Measurements from ENCODE around the gene SCMH1.
A peak's percentile ranks its signal among the peaks of the same experiment; 100 is the strongest.

The SCMH1 gene

GRCh38 chr1:40998668-40999067 lies 243.4 kb downstream of the SCMH1 start:
- no peak for DNase-seq (ENCODE audit: low spot score)

- no peak for DNase-seq (ENCODE audit: low spot score)
These were observed 245.0 kb downstream of the SCMH1 start for GRCh38 chr1:40997096-40997495.

- DNase-seq (ENCODE audit: low spot score), result no peak
These were observed 253.0 kb downstream of the SCMH1 start for GRCh38 chr1:40989066-40989465.

GRCh38 chr1:40988280-40988679 lies 253.8 kb downstream of the SCMH1 start:
- no peak for DNase-seq (ENCODE audit: low spot score)

- DNase-seq (ENCODE audit: low spot score), result no peak
These were observed 254.4 kb downstream of the SCMH1 start for GRCh38 chr1:40987439-40988276.

GRCh38 chr1:40986956-40987355 lies 255.2 kb downstream of the SCMH1 start:
- DNase-seq (ENCODE audit: low spot score), result no peak

GRCh38 chr1:40986328-40986783 lies 255.8 kb downstream of the SCMH1 start:
- no peak for DNase-seq (ENCODE audit: low spot score)

GRCh38 chr1:40985875-40986274 lies 256.2 kb downstream of the SCMH1 start:
- DNase-seq (ENCODE audit: low spot score), result no peak

GRCh38 chr1:40985161-40985560 lies 256.9 kb downstream of the SCMH1 start:
- no peak for DNase-seq (ENCODE audit: low spot score)

GRCh38 chr1:40984531-40984930 lies 257.6 kb downstream of the SCMH1 start:
- no peak for DNase-seq (ENCODE audit: low spot score)

GRCh38 chr1:40984066-40984465 lies 258.0 kb downstream of the SCMH1 start:
- DNase-seq (ENCODE audit: low spot score), result no peak

GRCh38 chr1:40983286-40983685 lies 258.8 kb downstream of the SCMH1 start:
- DNase-seq (ENCODE audit: low spot score), result no peak

- DNase-seq (ENCODE audit: low spot score), result no peak
These were observed 259.4 kb downstream of the SCMH1 start for GRCh38 chr1:40982721-40983120.

- no peak for DNase-seq (ENCODE audit: low spot score)
These were observed 260.2 kb downstream of the SCMH1 start for GRCh38 chr1:40981691-40982448.

- peak; percentile 12 for DNase-seq (ENCODE audit: low spot score)
These were observed 261.5 kb downstream of the SCMH1 start for GRCh38 chr1:40980453-40981121.

GRCh38 chr1:40980068-40980452 lies 262.0 kb downstream of the SCMH1 start:
- no peak for DNase-seq (ENCODE audit: low spot score)

- DNase-seq (ENCODE audit: low spot score), result peak; percentile 91
These were observed 262.7 kb downstream of the SCMH1 start, which contains the start of gene CTPS1 for GRCh38 chr1:40979241-40980067. Gene CTPS1 (plus strand): TSS chr1:40979696. CDS start chr1:40983291, 3,595 bp downstream.

- no peak for DNase-seq (ENCODE audit: low spot score)
These were observed 263.2 kb downstream of the SCMH1 start for GRCh38 chr1:40978886-40979240.

- no peak for DNase-seq (ENCODE audit: low spot score)
These were observed 264.4 kb downstream of the SCMH1 start for GRCh38 chr1:40977716-40978115.
